Upper lobe of left lung (tissue), 4 donors: Measurements from ENCODE around the gene C1orf198.

Experiments
- EP300 ChIP-seq, 4 donors: sonication (generic); formaldehyde crosslinking; IDR thresholded peaks; one replicate each; pipeline ENCODE4 v1.5.1; 2017; ENCODE audit warnings: antibody characterized with exemption in 4 of 4, control low read depth in 2 of 4
- POLR2A ChIP-seq, 4 donors: fragments of 450-650 bp; IDR thresholded peaks; one replicate each; pipeline ENCODE4 v1.5.1; 2016 to 2017; ENCODE audit warnings: antibody characterized with exemption in 4 of 4, mild to moderate bottlenecking in 2 of 4
- POLR2AphosphoS5 ChIP-seq, 2 donors: sonication (generic); formaldehyde crosslinking; IDR thresholded peaks; one replicate each; pipeline ENCODE4 v1.5.1; 2017; ENCODE audit warnings: antibody characterized with exemption in 2 of 2
- TF ChIP-seq, protein P1 (sequence below), 6 experiments: fragments of 450-650 bp in 4 of 6; fragments of 200-600 bp in 2 of 6; sonication (generic) in 2 of 6; IDR thresholded peaks; one replicate each; pipeline ENCODE4 v1.5.1; 2016 to 2019; ENCODE audit warnings: antibody characterized with exemption in 6 of 6

DNA sequence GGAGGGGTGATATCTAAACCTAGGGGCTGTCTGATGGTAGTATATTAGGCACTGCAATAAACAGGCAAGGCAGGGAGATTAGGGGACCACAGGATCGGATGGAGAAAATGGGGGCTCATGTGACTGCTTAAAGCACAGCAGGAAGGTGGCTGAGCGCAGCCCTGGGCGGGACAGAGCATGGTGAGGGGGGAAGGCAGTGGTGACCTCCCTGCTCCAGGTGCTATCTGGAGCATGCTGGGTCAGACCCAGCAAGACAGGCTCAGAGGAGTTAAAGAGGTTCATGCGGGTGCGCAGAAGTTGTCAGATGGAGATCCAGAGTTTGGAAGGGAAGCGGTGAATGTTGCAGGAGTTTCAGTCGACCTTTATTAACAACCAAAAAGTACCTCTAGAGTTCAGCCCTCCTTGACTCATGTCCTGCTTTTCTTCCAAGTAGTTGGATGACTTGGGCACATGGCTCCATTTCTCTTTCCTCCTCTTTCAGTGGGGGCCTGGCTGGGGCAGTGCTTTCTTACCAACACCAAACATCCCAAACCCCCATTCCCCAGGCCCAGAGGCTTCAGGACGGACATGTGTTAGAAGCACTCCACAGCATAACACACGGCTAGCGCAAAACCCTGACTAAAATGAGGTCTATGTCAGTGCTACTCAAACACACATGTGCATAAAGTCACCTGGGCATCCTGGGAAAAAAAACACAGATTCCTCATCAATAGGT lies 79.6 kb downstream of the C1orf198 start:
- TF ChIP-seq, protein P1, sequence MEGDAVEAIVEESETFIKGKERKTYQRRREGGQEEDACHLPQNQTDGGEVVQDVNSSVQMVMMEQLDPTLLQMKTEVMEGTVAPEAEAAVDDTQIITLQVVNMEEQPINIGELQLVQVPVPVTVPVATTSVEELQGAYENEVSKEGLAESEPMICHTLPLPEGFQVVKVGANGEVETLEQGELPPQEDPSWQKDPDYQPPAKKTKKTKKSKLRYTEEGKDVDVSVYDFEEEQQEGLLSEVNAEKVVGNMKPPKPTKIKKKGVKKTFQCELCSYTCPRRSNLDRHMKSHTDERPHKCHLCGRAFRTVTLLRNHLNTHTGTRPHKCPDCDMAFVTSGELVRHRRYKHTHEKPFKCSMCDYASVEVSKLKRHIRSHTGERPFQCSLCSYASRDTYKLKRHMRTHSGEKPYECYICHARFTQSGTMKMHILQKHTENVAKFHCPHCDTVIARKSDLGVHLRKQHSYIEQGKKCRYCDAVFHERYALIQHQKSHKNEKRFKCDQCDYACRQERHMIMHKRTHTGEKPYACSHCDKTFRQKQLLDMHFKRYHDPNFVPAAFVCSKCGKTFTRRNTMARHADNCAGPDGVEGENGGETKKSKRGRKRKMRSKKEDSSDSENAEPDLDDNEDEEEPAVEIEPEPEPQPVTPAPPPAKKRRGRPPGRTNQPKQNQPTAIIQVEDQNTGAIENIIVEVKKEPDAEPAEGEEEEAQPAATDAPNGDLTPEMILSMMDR (IDR thresholded peaks at IDR 0.05): no peak
- no peak for TF ChIP-seq EP300 (IDR thresholded peaks at IDR 0.05)
- no peak for TF ChIP-seq POLR2A (IDR thresholded peaks at IDR 0.05)
- TF ChIP-seq POLR2AphosphoS5 (IDR thresholded peaks at IDR 0.05): no peak
